Panc1 (cell line): Measurements from ENCODE around the gene ICE2. TPM values are rescaled to one million over a fixed set of nuclear protein-coding genes. Genes with fewer than 3 reads are reported as not detected.

ENCODE experiments used
- ATAC-seq: fragments of 200-7000 bp; cut with Tn5 transposase; 2 replicates; pipeline ENCODE4 v1.9.1; 2020; ENCODE audit warnings: mild to moderate bottlenecking, moderate library complexity
- BruUV-seq: library from RNA; stranded (reverse); fragments of 400-500 nt; replicated peaks from 2 replicates; lab custom pipeline; 2021; lab: Mats Ljungman, UMichigan
- CTCF ChIA-PET: fragments of 300-600 bp; sonication (Branson Sonifier 250); formaldehyde crosslinking; loops from one replicate; lab custom pipeline; 2022; ENCODE audit warnings: antibody characterized with exemption; lab: Charles Lee
- POLR2A ChIA-PET: fragments of 300-600 bp; sonication (Branson Sonifier 250); formaldehyde crosslinking; loops from one replicate; lab custom pipeline; 2022; ENCODE audit warnings: antibody characterized with exemption; lab: Charles Lee
- DNase-seq: peaks from one replicate; pipeline ENCODE4 v3.0.0-alpha.2; 2010; ENCODE audit warnings: low read depth, low spot score
- H3K27ac ChIP-seq: 2 replicates; pipeline ENCODE4 v1.5.1; 2011; ENCODE audit warnings: mild to moderate bottlenecking, low read length, inconsistent platforms
- H3K27me3 ChIP-seq: fragments of 200-500 bp; sonication (Bioruptor generic); 2 replicates; pipeline ENCODE4 v1.6.0; 2014; ENCODE audit warnings: low read length, inconsistent platforms; ENCODE audit not compliant: control insufficient read depth, insufficient read depth
- H3K36me3 ChIP-seq: fragments of 200-500 bp; sonication (Bioruptor generic); 2 replicates; pipeline ENCODE4 v1.5.1; 2014; ENCODE audit warnings: inconsistent platforms, mild to moderate bottlenecking, low read length, moderate library complexity; ENCODE audit not compliant: control insufficient read depth, insufficient read depth
- H3K4me1 ChIP-seq: 2 replicates; pipeline ENCODE4 v1.5.1; 2011; ENCODE audit warnings: inconsistent platforms, mild to moderate bottlenecking, low read length, moderate library complexity; ENCODE audit not compliant: control insufficient read depth, insufficient read depth
- H3K4me3 ChIP-seq, 2 experiments: 2 replicates each; pipeline ENCODE4 v1.5.1; 2011 to 2012; ENCODE audit warnings: low read depth in 2 of 2, low read length in 2 of 2, mild to moderate bottlenecking in 2 of 2, inconsistent platforms in 1 of 2, moderate library complexity in 1 of 2
- H3K9me3 ChIP-seq: fragments of 200-500 bp; sonication (Bioruptor generic); 2 replicates; pipeline ENCODE4 v1.5.1; 2014; ENCODE audit warnings: low read depth, mild to moderate bottlenecking, inconsistent platforms, low read length, moderate library complexity; ENCODE audit not compliant: control insufficient read depth, insufficient read depth
- POLR2AphosphoS5 ChIP-seq: IDR thresholded peaks from 2 replicates; pipeline ENCODE4 v1.6.1; 2012; ENCODE audit warnings: mild to moderate bottlenecking, low read depth, low read length, moderate library complexity
- SIN3A ChIP-seq: IDR thresholded peaks from 2 replicates; pipeline ENCODE4 v1.6.1; 2012; ENCODE audit warnings: low read depth, mild to moderate bottlenecking, low read length, moderate library complexity, borderline replicate concordance; ENCODE audit not compliant: insufficient read depth
- TCF7L2 ChIP-seq: IDR thresholded peaks from 2 replicates; pipeline ENCODE4 v1.6.1; 2011; ENCODE audit warnings: mild to moderate bottlenecking, low read depth, low read length, inconsistent platforms
- in situ Hi-C: cut with HindIII; loops from 2 replicates; pipeline ENCODE4 v1.10.0; 2016; ENCODE audit warnings: low sequenced_read_pairs, low pct_unique_long_range_greater_than_20kb
- intact Hi-C: fragments of 100-400 bp; cut with micrococcal nuclease; formaldehyde crosslinking; loops from one replicate; pipeline ENCODE4 v1.10.0; 2022; ENCODE audit not compliant: unreplicated experiment
- total RNA-seq: library from RNA; stranded (reverse); gene quantifications from one replicate; pipeline ENCODE4 v1.2.1, GENCODE V29; 2021; ENCODE audit not compliant: unreplicated experiment
- TF ChIP-seq, protein P1 (sequence below): fragments of 450-650 bp; IDR thresholded peaks from 2 replicates; pipeline ENCODE4 v1.5.1; 2017; ENCODE audit warnings: mild to moderate bottlenecking
- TF ChIP-seq, protein P2 (sequence below), 2 experiments: IDR thresholded peaks; 2 replicates each; pipeline ENCODE4 v1.6.1; 2011 to 2012; ENCODE audit warnings: low read depth in 2 of 2, control low read depth in 1 of 2, low read length in 1 of 2, mild to moderate bottlenecking in 1 of 2, moderate library complexity in 1 of 2; ENCODE audit not compliant: insufficient read depth in 1 of 2

ICE2 gene
- total RNA-seq, 1 experiment from 2014 or later: 66.2 TPM

DNA sequence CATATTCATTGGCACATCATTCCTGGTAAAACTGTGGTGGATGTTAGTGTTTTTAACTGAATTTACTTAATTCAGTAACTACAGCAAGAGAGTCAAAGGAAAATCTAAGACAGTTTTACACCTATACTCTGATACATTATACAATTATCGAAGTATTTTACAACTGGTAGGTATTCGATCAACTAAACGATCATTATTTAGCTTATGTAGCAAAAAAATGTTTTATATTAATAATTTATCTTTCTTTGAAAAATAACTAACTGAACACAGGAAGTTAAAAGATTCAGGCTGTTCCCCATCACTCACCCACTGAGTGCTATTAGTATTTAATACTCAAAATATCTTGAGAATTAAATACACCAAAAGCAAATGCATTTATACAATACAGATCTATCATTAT lies 21.0 kb downstream of the ICE2 start:
- in situ Hi-C loops (no loop called here), intact Hi-C loops (no loop called here)
- no peaks in the 10 kb centered on the region; the same call in 1 of the 2 replicates for H3K4me1 ChIP-seq
- no peaks in the 10 kb centered on the region for H3K9me3 ChIP-seq
- BruUV-seq: no TSS peak
- no peak for ATAC-seq
- POLR2A ChIA-PET: no interaction called here
- no peak for TF ChIP-seq TCF7L2
- TF ChIP-seq, protein P1, sequence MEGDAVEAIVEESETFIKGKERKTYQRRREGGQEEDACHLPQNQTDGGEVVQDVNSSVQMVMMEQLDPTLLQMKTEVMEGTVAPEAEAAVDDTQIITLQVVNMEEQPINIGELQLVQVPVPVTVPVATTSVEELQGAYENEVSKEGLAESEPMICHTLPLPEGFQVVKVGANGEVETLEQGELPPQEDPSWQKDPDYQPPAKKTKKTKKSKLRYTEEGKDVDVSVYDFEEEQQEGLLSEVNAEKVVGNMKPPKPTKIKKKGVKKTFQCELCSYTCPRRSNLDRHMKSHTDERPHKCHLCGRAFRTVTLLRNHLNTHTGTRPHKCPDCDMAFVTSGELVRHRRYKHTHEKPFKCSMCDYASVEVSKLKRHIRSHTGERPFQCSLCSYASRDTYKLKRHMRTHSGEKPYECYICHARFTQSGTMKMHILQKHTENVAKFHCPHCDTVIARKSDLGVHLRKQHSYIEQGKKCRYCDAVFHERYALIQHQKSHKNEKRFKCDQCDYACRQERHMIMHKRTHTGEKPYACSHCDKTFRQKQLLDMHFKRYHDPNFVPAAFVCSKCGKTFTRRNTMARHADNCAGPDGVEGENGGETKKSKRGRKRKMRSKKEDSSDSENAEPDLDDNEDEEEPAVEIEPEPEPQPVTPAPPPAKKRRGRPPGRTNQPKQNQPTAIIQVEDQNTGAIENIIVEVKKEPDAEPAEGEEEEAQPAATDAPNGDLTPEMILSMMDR: no peak
- no peak for TF ChIP-seq SIN3A
- TF ChIP-seq POLR2AphosphoS5: no peak
- TF ChIP-seq, protein P2, sequence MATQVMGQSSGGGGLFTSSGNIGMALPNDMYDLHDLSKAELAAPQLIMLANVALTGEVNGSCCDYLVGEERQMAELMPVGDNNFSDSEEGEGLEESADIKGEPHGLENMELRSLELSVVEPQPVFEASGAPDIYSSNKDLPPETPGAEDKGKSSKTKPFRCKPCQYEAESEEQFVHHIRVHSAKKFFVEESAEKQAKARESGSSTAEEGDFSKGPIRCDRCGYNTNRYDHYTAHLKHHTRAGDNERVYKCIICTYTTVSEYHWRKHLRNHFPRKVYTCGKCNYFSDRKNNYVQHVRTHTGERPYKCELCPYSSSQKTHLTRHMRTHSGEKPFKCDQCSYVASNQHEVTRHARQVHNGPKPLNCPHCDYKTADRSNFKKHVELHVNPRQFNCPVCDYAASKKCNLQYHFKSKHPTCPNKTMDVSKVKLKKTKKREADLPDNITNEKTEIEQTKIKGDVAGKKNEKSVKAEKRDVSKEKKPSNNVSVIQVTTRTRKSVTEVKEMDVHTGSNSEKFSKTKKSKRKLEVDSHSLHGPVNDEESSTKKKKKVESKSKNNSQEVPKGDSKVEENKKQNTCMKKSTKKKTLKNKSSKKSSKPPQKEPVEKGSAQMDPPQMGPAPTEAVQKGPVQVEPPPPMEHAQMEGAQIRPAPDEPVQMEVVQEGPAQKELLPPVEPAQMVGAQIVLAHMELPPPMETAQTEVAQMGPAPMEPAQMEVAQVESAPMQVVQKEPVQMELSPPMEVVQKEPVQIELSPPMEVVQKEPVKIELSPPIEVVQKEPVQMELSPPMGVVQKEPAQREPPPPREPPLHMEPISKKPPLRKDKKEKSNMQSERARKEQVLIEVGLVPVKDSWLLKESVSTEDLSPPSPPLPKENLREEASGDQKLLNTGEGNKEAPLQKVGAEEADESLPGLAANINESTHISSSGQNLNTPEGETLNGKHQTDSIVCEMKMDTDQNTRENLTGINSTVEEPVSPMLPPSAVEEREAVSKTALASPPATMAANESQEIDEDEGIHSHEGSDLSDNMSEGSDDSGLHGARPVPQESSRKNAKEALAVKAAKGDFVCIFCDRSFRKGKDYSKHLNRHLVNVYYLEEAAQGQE (IDR thresholded peaks at IDR 0.05; ENCODE audit: insufficient read depth in 1 of 2, low read depth in 2 of 2, low read length in 1 of 2): no peak
- no peak overlapping the region for H3K4me3 ChIP-seq
- H3K27me3 ChIP-seq: no peaks in the 10 kb centered on the region
- peaks cover 25% of the 10 kb centered on the region for H3K36me3 ChIP-seq
- H3K27ac ChIP-seq: no peak overlapping the region
- DNase-seq: no peak
- CTCF ChIA-PET: no interaction called here

DNA sequence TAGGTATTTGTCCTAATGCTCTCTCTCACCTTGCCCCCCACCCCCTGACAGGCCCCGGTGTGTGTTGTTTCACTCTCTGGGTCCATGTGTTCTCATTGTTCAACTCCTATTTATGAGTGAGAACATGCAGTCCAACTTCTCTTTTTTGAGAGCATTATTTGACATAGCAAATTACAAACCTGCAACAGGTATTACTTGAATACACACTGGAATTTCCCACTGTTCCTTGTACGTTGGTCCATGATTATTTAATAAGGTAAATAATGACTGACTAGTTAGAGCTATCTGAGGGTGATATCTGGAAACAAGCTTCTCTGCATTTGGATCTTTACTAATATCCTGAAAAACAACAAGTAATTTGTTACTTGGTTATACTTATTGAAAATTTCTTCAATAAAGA lies 24.1 kb downstream of the ICE2 start:
- H3K9me3 ChIP-seq: no peaks in the 10 kb centered on the region
- in situ Hi-C loops (no loop called here), intact Hi-C loops (no loop called here)
- DNase-seq: no peak
- CTCF ChIA-PET: no interaction called here
- TF ChIP-seq SIN3A (no peak), TCF7L2 (no peak), POLR2AphosphoS5 (no peak)
- TF ChIP-seq, protein P2 (IDR thresholded peaks at IDR 0.05; ENCODE audit: insufficient read depth in 1 of 2, low read depth in 2 of 2, low read length in 1 of 2): no peak
- TF ChIP-seq, protein P1: no peak
- POLR2A ChIA-PET: interaction anchor here (0.6 to 0.7 kb wide), 2 partner anchors 20 to 67 kb away, joined by 3 to 4 read pairs; no protein-coding TSS in a partner anchor
- ATAC-seq: no peak
- H3K4me3 ChIP-seq: no peak overlapping the region
- no peaks in the 10 kb centered on the region for H3K27me3 ChIP-seq
- no TSS peak for BruUV-seq
- H3K27ac ChIP-seq: no peak overlapping the region
- no peaks in the 10 kb centered on the region; the same call in 1 of the 2 replicates for H3K4me1 ChIP-seq
- peaks cover 35% of the 10 kb centered on the region for H3K36me3 ChIP-seq
